Measurements from ENCODE around the gene NR3C2. TPM values are rescaled to one million over a fixed set of nuclear protein-coding genes. Genes with fewer than 3 reads are reported as not detected.
A peak's percentile ranks its signal among the peaks of the same experiment; 100 is the strongest.

Gene NR3C2
- total RNA-seq, 1 donor, result 1.1 TPM

DNA sequence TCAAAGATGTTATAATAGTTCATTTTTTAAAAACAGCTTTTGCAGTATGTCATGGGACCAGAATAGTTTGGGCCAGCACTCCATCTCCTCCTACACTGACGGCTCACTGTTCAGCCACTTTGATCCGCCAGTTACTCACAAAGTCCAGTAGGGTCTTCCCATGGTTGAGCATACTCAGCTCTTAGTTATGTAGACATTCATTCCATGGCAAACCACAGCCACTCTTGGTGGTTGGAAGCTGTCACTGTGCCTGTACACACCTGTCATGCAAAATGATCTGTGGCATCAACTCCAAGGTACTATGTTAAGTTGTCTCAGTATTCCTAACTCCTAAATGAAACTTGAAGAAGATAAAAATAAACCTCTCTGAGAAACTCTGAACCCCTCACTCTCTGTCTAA is 127.2 kb downstream of the NR3C2 start:
- DNase-seq (ENCODE audit: low read depth in 2 of 3, low spot score in 2 of 3), result no peak

DNA sequence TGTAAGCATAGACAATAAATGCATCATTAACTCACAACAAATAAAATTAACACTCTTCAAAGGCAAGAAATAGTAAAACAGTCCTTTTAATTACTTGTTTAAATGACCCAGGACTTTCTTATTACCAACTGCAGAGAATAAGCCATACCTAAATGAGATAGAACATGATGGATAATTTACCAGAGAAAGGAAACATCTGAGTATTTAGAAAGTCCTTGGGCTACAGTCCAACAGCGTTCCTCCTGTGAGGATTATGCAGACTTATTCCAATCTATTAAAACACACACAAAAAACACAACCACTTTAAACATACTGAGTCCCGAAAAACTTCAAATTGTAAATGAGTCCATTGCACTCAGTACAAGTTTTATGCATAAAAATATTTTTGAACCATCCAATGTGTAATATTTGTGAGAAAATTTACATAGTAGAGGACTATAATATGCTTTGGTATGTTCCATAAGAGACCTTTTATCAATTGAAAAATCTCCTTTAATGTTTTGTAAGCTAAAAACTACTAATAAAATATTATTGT is 129.2 kb downstream of the NR3C2 start:
- no peak for DNase-seq (ENCODE audit: low read depth in 2 of 3, low spot score in 2 of 3)

- no peak for DNase-seq (ENCODE audit: low read depth in 2 of 3, low spot score in 2 of 3)
These were observed 130.7 kb downstream of the NR3C2 start for GRCh38 chr4:148311526-148311925.

GRCh38 chr4:148310756-148311155 is 131.5 kb downstream of the NR3C2 start:
- DNase-seq (ENCODE audit: low read depth in 2 of 3, low spot score in 2 of 3), result no peak

DNA sequence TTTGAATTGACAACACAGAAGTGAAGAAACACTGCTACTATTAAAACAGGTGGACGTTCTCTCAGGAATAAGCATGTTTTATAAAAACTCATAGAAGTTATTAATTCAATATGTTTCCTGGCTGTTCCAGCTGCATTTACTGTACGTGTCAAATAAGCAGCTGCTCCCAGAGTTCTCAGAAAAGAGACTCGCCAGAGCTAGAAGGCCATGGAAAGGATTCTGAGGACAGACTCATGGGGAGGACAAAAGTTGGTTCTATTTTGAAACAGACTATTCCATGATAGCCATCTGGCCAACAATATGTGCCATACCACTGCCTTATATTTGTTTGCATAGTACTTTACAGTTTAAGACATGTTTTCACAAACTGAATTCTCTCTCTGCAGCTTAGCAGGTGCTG is 136.5 kb downstream of the NR3C2 start:
- no peak for DNase-seq (ENCODE audit: low read depth in 2 of 3, low spot score in 2 of 3)

- no peak for DNase-seq (ENCODE audit: low read depth in 2 of 3, low spot score in 2 of 3)
These were observed 139.8 kb downstream of the NR3C2 start for GRCh38 chr4:148302416-148302815.

DNA sequence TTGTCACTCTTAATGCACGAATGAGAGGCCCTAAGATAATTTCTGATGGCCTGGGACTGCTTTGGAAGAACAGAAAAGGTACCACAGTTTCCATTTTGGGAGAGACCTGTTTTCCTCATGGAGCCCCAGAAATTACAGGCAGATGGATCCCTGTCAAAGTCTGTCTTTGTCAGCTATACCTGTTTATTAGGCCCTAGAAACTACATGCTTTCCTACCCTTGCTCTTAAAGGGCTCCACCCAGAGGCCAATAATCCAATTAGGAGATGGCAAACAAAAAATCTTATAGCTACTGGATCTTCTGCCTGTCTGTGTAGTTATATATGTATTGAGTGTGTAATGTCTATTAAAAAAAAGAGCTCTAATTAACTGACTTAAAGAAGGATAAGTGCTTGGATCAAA is 141.3 kb downstream of the NR3C2 start:
- DNase-seq (ENCODE audit: low read depth in 2 of 3, low spot score in 2 of 3), result no peak

GRCh38 chr4:148299337-148299736 is 142.9 kb downstream of the NR3C2 start:
- DNase-seq (ENCODE audit: low read depth in 2 of 3, low spot score in 2 of 3), result no peak

DNA sequence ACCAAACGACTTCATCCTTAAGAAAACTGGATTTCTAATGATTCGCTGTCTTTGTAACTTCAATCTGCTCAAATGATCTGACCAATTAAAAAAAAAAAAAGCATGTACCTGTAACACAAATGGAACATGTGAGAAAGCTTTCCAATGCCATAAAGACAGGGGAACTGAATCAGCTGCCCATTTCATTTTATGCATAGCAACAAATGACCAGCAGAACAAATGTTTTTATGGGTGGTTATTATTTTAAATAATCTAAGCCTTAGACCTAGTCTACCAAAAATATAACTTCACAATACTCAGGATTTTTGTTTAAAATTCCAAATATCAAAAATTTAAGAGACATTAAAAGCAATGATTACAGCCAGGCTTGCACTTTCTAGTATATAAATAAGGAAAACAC is 145.7 kb downstream of the NR3C2 start:
- DNase-seq (ENCODE audit: low read depth in 2 of 3, low spot score in 2 of 3), result no peak

GRCh38 chr4:148295642-148296041 is 146.6 kb downstream of the NR3C2 start:
- no peak for DNase-seq (ENCODE audit: low read depth in 2 of 3, low spot score in 2 of 3)

DNA sequence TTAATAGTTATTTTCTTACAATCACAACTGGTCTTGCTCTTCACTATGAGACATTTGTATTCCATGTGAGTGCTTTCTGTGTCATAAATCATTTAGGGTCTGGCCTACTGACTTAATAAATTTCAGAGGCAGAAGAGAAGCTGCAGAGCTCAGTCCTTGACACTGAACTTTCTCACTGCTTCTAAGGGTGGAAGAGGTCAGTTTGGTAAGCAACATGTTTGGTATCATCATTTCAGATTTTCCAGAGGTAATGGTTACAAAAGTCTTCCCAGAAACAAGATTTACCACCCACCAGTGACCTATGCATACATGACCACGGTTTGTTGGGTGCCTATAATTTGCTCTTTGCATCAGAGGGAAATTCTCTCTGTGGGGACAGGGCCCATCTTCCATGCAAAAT is 148.6 kb downstream of the NR3C2 start:
- no peak for DNase-seq (ENCODE audit: low read depth in 2 of 3, low spot score in 2 of 3)

- DNase-seq (ENCODE audit: low read depth in 2 of 3, low spot score in 2 of 3), result no peak
These were observed 149.5 kb downstream of the NR3C2 start for GRCh38 chr4:148292686-148293085.

DNA sequence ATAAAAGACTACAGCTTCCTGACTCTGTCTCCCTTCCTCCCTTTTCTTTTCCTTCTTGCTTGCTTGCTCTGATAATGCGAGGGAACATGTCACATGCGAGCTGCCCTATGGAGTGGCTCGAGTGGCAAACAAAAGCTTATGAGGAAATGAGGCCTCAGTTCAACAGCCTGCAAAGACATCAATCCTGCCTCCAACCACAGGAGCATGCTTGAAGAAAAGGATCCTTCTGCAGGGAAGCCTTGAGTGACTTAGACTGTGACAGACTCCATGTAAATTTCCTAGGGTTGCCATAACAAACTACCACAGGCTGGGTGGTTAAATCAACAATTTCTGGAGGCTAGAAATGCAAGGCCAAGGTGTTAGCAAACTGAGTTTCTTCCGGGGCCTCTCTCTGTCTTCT is 152.5 kb downstream of the NR3C2 start:
- DNase-seq (ENCODE audit: low read depth in 2 of 3, low spot score in 2 of 3), result no peak

- DNase-seq (ENCODE audit: low read depth in 2 of 3, low spot score in 2 of 3), result no peak
These were observed 153.8 kb downstream of the NR3C2 start for GRCh38 chr4:148288448-148288847.

GRCh38 chr4:148287111-148287510 is 155.1 kb downstream of the NR3C2 start:
- DNase-seq (ENCODE audit: low read depth in 2 of 3, low spot score in 2 of 3), result no peak

- DNase-seq (ENCODE audit: low read depth in 2 of 3, low spot score in 2 of 3), result no peak
These were observed 156.2 kb downstream of the NR3C2 start for GRCh38 chr4:148286012-148286411.

- no peak for DNase-seq (ENCODE audit: low read depth in 2 of 3, low spot score in 2 of 3)
These were observed 158.5 kb downstream of the NR3C2 start for GRCh38 chr4:148283665-148284064.

GRCh38 chr4:148278310-148278709 is 163.9 kb downstream of the NR3C2 start:
- no peak for DNase-seq (ENCODE audit: low read depth in 2 of 3, low spot score in 2 of 3)

GRCh38 chr4:148275266-148275665 is 166.9 kb downstream of the NR3C2 start:
- no peak for DNase-seq (ENCODE audit: low read depth in 2 of 3, low spot score in 2 of 3)

GRCh38 chr4:148273501-148273986 is 168.7 kb downstream of the NR3C2 start:
- peak in 2 of 3 donors; percentile 55 to 69 for DNase-seq (ENCODE audit: low read depth in 2 of 3, low spot score in 2 of 3)

GRCh38 chr4:148271166-148271565 is 171.0 kb downstream of the NR3C2 start:
- DNase-seq (ENCODE audit: low read depth in 2 of 3, low spot score in 2 of 3), result no peak

DNA sequence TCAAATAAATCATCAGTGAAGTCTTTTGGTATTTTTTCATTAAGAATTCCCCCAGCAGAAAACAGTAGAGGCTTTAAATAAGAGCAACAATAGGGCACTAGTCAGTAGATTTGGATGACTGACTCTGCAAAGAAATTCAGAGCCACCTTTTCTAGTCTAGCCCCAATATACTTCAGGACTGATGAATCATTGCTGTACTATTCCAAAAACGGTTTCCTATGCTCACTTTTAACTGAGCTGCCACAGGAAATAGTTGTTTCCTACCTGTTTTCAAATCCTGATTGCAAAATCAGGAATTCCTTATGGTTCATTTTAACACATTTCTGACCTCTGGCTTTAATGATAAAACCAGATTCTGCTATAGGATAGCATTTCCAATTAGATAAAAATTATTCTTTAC is 171.6 kb downstream of the NR3C2 start:
- DNase-seq (ENCODE audit: low read depth in 2 of 3, low spot score in 2 of 3), result no peak

DNA sequence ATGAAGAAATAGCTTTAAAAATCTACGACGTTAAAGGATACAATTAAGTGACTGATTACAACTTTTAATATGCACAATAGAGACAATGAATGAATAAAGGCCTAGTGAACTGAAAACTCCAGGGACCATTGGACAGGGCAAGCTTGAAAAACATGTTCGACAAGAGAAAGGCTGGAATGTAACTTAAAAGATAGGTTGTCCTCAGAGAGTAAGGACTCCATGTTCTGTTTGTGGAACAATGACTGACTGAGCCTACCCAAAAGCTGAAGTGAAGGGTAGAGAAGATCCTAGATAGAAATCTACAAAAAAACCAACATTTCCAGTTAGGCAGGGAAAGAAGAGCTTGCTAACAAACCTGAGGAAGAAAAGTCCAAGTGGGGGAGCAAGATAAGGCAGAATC is 173.4 kb downstream of the NR3C2 start:
- DNase-seq (ENCODE audit: low read depth in 2 of 3, low spot score in 2 of 3), result no peak
